KOPT-K1 (cell line): ENCODE measurements around the gene SERPINB1.
"Not testable (repeated sequence)": the region's sequence is repeated elsewhere in the genome, so short reads cannot be mapped to it uniquely, and the experiment has no call there.

Experiments
- H3K27ac ChIP-seq: fragments of 200-600 bp; sonication (generic); 2 replicates; pipeline ENCODE4 v1.5.1; 2016; ENCODE audit warnings: antibody characterized with exemption, mild to moderate bottlenecking, low read depth, low read length; ENCODE audit not compliant: poor library complexity, severe bottlenecking
- H3K36me3 ChIP-seq: fragments of 200-600 bp; sonication (generic); 2 replicates; pipeline ENCODE4 v1.5.1; 2017; ENCODE audit warnings: antibody characterized with exemption, mild to moderate bottlenecking, low read length, moderate library complexity; ENCODE audit not compliant: insufficient read depth
- H3K9me3 ChIP-seq: fragments of 200-600 bp; sonication (generic); 2 replicates; pipeline ENCODE4 v1.5.1; 2017; ENCODE audit warnings: antibody characterized with exemption, low read length, mild to moderate bottlenecking; ENCODE audit not compliant: insufficient read depth, poor library complexity, severe bottlenecking

SERPINB1 gene

GRCh38 chr6:2841264-2842138 is at the start of gene SERPINB1:
Gene SERPINB1, minus strand, starts transcription at chr6:2841863. Its CDS starts 1,277 bp downstream, at chr6:2840586.
- Histone ChIP-seq H3K36me3 (peaks cover 37% of the 10 kb centered on the region), H3K9me3 (no peaks in the 10 kb centered on the region), H3K27ac (peak within 1 kb of the TSS; percentile 75)

GRCh38 chr6:2890976-2891767 is 49.5 kb upstream of the SERPINB1 start:
- Histone ChIP-seq H3K36me3 (no peaks in the 10 kb centered on the region), H3K27ac (no peak overlapping the region)

GRCh38 chr6:2885967-2886735 is 44.5 kb upstream of the SERPINB1 start:
- Histone ChIP-seq H3K9me3 (no peaks in the 10 kb centered on the region), H3K27ac (no peak overlapping the region), H3K36me3 (no peaks in the 10 kb centered on the region)

More at GRCh38 chr6:2890976-2891767, 49.5 kb upstream of the SERPINB1 start:
- no peaks in the 10 kb centered on the region for H3K9me3 ChIP-seq

- no peak overlapping the region for H3K27ac ChIP-seq
- H3K9me3 ChIP-seq: no peaks in the 10 kb centered on the region
- H3K36me3 ChIP-seq: no peaks in the 10 kb centered on the region
Measured at GRCh38 chr6:2884804-2885203, 43.1 kb upstream of the SERPINB1 start.

- no peak overlapping the region for H3K27ac ChIP-seq
- no peaks in the 10 kb centered on the region for H3K36me3 ChIP-seq
- no peaks in the 10 kb centered on the region for H3K9me3 ChIP-seq
Measured at GRCh38 chr6:2883673-2884072, 42.0 kb upstream of the SERPINB1 start.

GRCh38 chr6:2881423-2881822 is 39.8 kb upstream of the SERPINB1 start:
- Histone ChIP-seq H3K36me3 (no peaks in the 10 kb centered on the region), H3K9me3 (no peaks in the 10 kb centered on the region), H3K27ac (no peak overlapping the region)

- H3K36me3 ChIP-seq, H3K27ac ChIP-seq, H3K9me3 ChIP-seq: not testable (repeated sequence)
Measured at GRCh38 chr6:2880156-2880555, 38.5 kb upstream of the SERPINB1 start.

GRCh38 chr6:2877960-2878359 is 36.3 kb upstream of the SERPINB1 start:
- no peak overlapping the region for H3K27ac ChIP-seq
- no peaks in the 10 kb centered on the region for H3K36me3 ChIP-seq
- no peaks in the 10 kb centered on the region for H3K9me3 ChIP-seq

- no peaks in the 10 kb centered on the region for H3K36me3 ChIP-seq
- no peak overlapping the region for H3K27ac ChIP-seq
- H3K9me3 ChIP-seq: no peaks in the 10 kb centered on the region
Measured at GRCh38 chr6:2877057-2877882, 35.6 kb upstream of the SERPINB1 start.

GRCh38 chr6:2876210-2877056 is 34.8 kb upstream of the SERPINB1 start:
- Histone ChIP-seq H3K27ac (no peak overlapping the region), H3K9me3 (no peaks in the 10 kb centered on the region), H3K36me3 (no peaks in the 10 kb centered on the region)

- Histone ChIP-seq H3K36me3 (no peaks in the 10 kb centered on the region), H3K27ac (no peak overlapping the region), H3K9me3 (no peaks in the 10 kb centered on the region)
Measured at GRCh38 chr6:2875359-2876191, 33.9 kb upstream of the SERPINB1 start.

GRCh38 chr6:2873643-2874042 is 32.0 kb upstream of the SERPINB1 start:
- Histone ChIP-seq H3K27ac (no peak overlapping the region), H3K9me3 (no peaks in the 10 kb centered on the region), H3K36me3 (no peaks in the 10 kb centered on the region)
